Mucosa of stomach (tissue), 1 donor: ENCODE measurements around the gene SVOPL.

Experiments
- H3K27me3 ChIP-seq: one replicate; pipeline ENCODE4 v1.7.0; 2013; ENCODE audit warnings: mild to moderate bottlenecking, low read length; ENCODE audit not compliant: control insufficient read depth, insufficient read depth
- H3K36me3 ChIP-seq: one replicate; pipeline ENCODE4 v1.7.0; 2013; ENCODE audit warnings: low read length; ENCODE audit not compliant: control insufficient read depth, insufficient read depth
- H3K4me1 ChIP-seq: one replicate; pipeline ENCODE4 v1.7.0; 2013; ENCODE audit warnings: mild to moderate bottlenecking, low read length; ENCODE audit not compliant: control insufficient read depth, insufficient read depth
- H3K4me3 ChIP-seq: one replicate; pipeline ENCODE4 v1.7.0; 2013; ENCODE audit warnings: low read length
- H3K9ac ChIP-seq: one replicate; pipeline ENCODE4 v1.7.0; 2013; ENCODE audit warnings: mild to moderate bottlenecking, low read length, moderate library complexity
- H3K9me3 ChIP-seq: one replicate; pipeline ENCODE4 v1.7.0; 2013; ENCODE audit warnings: mild to moderate bottlenecking, low read length, moderate library complexity; ENCODE audit not compliant: control insufficient read depth
- donor health status: Pancreatic carcinoma.

Gene SVOPL

GRCh38 chr7:138616085-138616484 is 85.1 kb downstream of the SVOPL start:
- no peak overlapping the region for H3K9ac ChIP-seq
- H3K4me3 ChIP-seq: no peak overlapping the region
- no peaks in the 10 kb centered on the region for H3K27me3 ChIP-seq
- H3K9me3 ChIP-seq: no peaks in the 10 kb centered on the region
- H3K36me3 ChIP-seq: no peaks in the 10 kb centered on the region
- no peaks in the 10 kb centered on the region for H3K4me1 ChIP-seq

- Histone ChIP-seq H3K4me3 (no peak overlapping the region), H3K27me3 (no peaks in the 10 kb centered on the region), H3K9me3 (no peaks in the 10 kb centered on the region), H3K36me3 (no peaks in the 10 kb centered on the region), H3K9ac (no peak overlapping the region), H3K4me1 (no peaks in the 10 kb centered on the region)
These were observed 87.5 kb downstream of the SVOPL start for GRCh38 chr7:138613630-138614029.

GRCh38 chr7:138610671-138611170 is 90.4 kb downstream of the SVOPL start:
- Histone ChIP-seq H3K4me3 (no peak overlapping the region), H3K27me3 (no peaks in the 10 kb centered on the region), H3K9ac (no peak overlapping the region), H3K9me3 (no peaks in the 10 kb centered on the region), H3K36me3 (no peaks in the 10 kb centered on the region), H3K4me1 (no peaks in the 10 kb centered on the region)

- no peaks in the 10 kb centered on the region for H3K36me3 ChIP-seq
- H3K4me1 ChIP-seq: no peaks in the 10 kb centered on the region
These were observed 92.9 kb downstream of the SVOPL start for GRCh38 chr7:138608275-138608674.

GRCh38 chr7:138607216-138608126 is 93.7 kb downstream of the SVOPL start:
- Histone ChIP-seq H3K9me3 (no peaks in the 10 kb centered on the region), H3K27me3 (no peaks in the 10 kb centered on the region), H3K4me3 (no peak overlapping the region), H3K36me3 (no peaks in the 10 kb centered on the region), H3K4me1 (no peaks in the 10 kb centered on the region), H3K9ac (no peak overlapping the region)

More at GRCh38 chr7:138608275-138608674, 92.9 kb downstream of the SVOPL start:
- no peak overlapping the region for H3K9ac ChIP-seq
- H3K9me3 ChIP-seq: no peaks in the 10 kb centered on the region
- no peaks in the 10 kb centered on the region for H3K27me3 ChIP-seq
- H3K4me3 ChIP-seq: no peak overlapping the region

DNA sequence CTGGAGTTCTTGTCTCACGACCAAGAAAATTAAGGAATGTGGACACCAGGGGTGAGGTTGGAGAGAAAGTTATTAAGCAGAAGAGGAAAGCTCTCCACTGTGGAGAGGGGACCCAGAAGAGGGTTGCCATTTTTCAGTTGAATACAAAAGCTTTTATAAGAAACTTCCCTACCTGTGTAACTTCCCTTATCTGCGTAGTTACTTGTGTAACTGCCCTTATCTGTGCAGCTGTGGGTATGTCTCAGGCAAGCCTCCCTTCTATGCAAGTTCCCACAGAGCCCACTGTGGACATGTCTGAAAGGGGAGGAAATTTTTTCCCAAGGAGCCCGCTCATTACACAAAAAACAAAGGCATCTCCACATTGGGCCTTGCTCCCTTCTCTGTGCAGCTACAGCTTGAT is 94.9 kb downstream of the SVOPL start:
- H3K9me3 ChIP-seq: no peaks in the 10 kb centered on the region
- no peaks in the 10 kb centered on the region for H3K27me3 ChIP-seq
- no peaks in the 10 kb centered on the region for H3K36me3 ChIP-seq
- H3K4me3 ChIP-seq: no peak overlapping the region
- no peaks in the 10 kb centered on the region for H3K4me1 ChIP-seq
- H3K9ac ChIP-seq: no peak overlapping the region

DNA sequence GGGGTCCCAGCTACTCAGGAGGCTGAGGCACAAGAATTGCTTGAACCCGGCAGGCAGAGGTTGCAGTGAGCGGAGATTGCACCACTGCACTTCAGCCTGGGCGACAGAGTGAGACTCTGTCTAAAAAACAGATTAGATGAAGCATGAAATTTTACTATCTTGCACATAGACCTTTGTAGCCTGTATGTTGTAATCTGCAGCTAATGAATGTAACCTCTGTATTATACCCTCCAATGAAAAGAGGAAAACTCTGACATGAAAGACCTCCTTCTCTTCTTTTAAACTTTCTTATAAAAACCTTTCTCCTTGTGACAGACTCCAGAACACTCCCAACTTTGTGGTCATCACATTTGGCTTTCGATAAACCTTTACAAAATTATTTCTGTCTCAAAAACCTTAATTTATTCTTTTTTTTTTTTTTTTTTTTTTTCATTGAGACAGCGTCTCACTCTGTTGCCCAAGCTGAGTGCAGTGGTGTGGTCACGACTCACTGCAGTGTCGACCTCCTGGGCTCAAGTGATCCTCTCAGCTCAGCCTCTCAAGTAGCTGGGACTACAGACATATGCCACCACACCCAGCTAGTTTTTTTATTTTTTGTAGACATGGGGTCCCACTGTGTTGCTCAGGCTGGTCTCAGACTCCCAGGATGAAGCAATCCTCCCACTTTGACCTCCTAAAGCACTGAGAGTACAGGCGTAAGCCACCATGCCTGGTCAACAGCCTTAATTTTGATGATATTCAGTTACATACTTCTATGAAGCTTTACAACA is 97.4 kb downstream of the SVOPL start:
- Histone ChIP-seq H3K9ac (no peak overlapping the region), H3K9me3 (no peaks in the 10 kb centered on the region), H3K27me3 (no peaks in the 10 kb centered on the region), H3K36me3 (no peaks in the 10 kb centered on the region), H3K4me3 (no peak overlapping the region), H3K4me1 (no peaks in the 10 kb centered on the region)

- Histone ChIP-seq H3K36me3 (no peaks in the 10 kb centered on the region), H3K4me1 (no peaks in the 10 kb centered on the region), H3K27me3 (no peaks in the 10 kb centered on the region), H3K9ac (no peak overlapping the region), H3K9me3 (no peaks in the 10 kb centered on the region), H3K4me3 (no peak overlapping the region)
These were observed 98.7 kb downstream of the SVOPL start for GRCh38 chr7:138602451-138602850.

DNA sequence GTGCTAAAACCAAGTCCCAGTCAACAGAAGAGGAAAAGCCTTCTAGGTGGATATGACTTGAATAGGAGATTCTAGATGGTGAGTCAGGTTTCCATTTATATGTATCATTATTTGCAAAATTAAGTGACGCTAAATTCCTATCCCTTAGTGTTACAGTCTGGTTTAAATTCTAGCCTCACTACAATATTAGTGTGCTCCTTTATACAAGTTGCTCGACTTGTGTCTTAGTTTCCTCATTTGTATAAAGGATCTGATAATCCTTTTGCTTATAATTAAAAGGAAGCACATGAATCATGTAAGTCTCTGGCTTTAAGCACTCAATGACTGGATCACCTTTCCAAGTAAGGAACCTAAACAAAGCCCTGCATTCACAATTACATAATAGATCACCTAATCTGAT is 105.7 kb downstream of the SVOPL start:
- H3K9ac ChIP-seq: no peak overlapping the region
- H3K27me3 ChIP-seq: no peaks in the 10 kb centered on the region
- no peaks in the 10 kb centered on the region for H3K36me3 ChIP-seq
- no peaks in the 10 kb centered on the region for H3K4me1 ChIP-seq
- H3K9me3 ChIP-seq: no peaks in the 10 kb centered on the region
- no peak overlapping the region for H3K4me3 ChIP-seq

- Histone ChIP-seq H3K27me3 (no peaks in the 10 kb centered on the region), H3K9ac (no peak overlapping the region), H3K4me1 (no peaks in the 10 kb centered on the region), H3K36me3 (no peaks in the 10 kb centered on the region), H3K4me3 (no peak overlapping the region), H3K9me3 (no peaks in the 10 kb centered on the region)
These were observed 111.0 kb downstream of the SVOPL start for GRCh38 chr7:138590154-138590553.

GRCh38 chr7:138588986-138589385 is 112.2 kb downstream of the SVOPL start:
- Histone ChIP-seq H3K4me1 (no peaks in the 10 kb centered on the region), H3K36me3 (no peaks in the 10 kb centered on the region), H3K27me3 (no peaks in the 10 kb centered on the region), H3K9me3 (no peaks in the 10 kb centered on the region), H3K4me3 (no peak overlapping the region), H3K9ac (no peak overlapping the region)

- Histone ChIP-seq H3K9me3 (no peaks in the 10 kb centered on the region), H3K36me3 (no peaks in the 10 kb centered on the region), H3K4me1 (no peaks in the 10 kb centered on the region), H3K4me3 (no peak overlapping the region), H3K27me3 (no peaks in the 10 kb centered on the region), H3K9ac (no peak overlapping the region)
These were observed 113.7 kb downstream of the SVOPL start for GRCh38 chr7:138587485-138587884.
